Ammon's horn (tissue), 1 donor: ENCODE measurements around the gene FBXO3.

Experiments
- DNase-seq: peaks from one replicate; pipeline ENCODE4 v3.0.0-alpha.2; 2016; ENCODE audit warnings: low spot score

Gene FBXO3

DNA sequence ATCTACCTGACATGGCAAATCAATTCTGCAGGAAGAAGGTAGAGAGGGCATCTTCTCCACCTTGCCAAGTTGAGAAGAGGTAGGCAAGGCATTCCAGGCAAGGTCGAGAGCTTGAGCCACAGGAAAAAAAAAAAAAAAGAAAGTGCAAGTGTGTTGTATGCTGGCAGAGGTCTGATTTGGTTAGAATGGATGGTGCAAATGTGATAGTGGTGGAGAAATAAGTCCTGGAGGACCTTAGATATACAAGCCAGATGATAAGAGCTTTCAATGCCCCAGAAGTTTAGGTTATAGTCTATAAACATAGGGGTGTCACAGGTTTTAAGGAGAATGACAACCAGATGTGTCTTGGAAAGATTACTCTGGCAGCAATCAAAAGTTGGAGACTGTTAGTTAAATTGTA lies 1.4 kb downstream of the FBXO3 start:
- no peak for DNase-seq

DNA sequence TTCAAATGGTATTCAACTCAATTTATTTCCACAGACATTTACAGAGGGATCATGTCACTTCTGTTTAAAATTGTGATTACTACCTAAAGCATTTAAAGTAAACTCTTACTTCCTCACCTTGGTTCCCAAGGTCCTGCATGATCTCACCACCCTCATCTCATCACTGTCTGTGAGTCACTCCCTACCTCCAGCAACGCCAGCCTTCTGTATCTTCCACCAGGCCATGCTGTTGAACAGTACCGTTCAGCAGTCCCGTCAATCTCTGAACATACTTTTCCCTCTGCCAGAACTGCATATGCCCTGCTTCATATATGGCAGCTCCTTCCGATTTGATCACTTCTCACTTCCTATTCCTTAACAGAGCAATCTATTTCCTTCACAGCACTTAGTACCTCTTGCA lies 2.0 kb downstream of the FBXO3 start:
- DNase-seq, result no peak

DNA sequence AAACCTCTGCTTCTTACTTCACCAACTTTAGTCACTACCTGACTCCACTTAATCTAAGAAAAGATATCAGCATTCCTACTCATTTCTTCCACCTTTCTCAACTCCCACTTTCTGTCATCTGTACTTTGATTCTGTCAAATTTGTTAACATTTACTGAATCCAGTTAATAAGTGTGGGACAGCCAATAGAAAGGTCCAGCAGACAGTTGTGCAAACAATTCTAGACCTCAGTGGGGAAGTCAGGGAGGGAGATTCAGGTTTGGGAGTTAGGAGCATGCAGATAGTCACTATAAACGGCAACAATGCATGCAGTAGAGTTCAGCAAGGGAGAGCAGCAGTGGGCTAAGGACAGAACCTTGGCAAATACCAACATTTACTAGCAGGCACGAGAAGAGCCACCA lies 4.1 kb downstream of the FBXO3 start:
- DNase-seq, result no peak

DNA sequence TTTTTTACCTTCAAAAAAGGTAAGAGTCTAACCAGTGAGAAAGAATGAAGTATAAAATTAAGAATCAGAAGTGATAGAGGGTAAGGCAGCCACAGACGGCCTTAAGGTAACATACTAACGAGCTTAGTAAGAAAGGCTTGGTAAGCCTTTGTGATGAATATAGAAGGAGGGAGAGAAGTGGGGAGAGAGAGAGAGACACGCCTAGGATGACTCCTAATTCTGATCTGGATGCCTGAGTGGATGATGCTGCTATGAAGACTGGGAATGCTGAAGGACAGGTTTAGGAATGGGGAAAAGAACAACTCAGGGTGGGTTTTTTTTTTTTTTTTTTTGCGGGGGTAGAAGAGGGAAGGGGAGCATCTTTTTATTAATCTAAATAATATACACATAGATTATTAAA lies 4.8 kb downstream of the FBXO3 start:
- no peak for DNase-seq

DNA sequence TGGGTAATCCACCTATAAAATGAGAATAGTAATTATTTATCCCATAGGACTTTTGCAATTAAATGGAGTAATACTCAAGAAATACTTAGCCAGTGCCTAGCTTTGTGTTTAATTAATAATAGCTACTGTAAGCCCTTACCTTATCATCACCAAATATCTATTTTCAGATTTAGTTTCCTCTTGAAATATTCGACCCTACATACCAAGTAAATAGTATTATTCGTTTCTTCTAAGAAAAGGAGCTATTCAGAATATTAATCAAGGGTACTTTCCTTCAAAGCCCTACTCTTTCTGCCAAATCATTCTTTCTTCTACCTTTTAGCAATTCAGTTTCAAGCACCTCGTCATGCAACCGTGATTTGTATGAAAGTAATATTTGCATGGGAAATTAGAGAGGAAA lies 6.7 kb downstream of the FBXO3 start:
- no peak for DNase-seq

DNA sequence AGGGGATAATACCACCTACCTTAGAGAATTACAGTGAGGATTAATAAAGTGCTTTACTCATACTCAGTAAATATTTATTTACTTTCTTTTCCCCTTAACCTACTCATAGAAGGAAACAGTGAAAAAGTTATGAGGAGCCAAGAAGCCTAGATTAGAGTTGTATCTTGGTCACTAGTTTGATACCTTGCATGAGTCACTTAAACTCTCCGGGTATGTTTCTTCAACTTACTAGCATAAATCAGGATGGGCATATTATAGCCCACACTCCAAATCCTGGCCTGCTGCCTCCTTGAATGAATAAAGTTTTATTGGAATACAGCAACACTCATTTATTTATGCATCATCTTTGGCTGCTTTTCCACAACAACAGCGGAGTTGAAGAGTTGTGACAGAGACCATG lies 8.2 kb downstream of the FBXO3 start:
- no peak for DNase-seq

DNA sequence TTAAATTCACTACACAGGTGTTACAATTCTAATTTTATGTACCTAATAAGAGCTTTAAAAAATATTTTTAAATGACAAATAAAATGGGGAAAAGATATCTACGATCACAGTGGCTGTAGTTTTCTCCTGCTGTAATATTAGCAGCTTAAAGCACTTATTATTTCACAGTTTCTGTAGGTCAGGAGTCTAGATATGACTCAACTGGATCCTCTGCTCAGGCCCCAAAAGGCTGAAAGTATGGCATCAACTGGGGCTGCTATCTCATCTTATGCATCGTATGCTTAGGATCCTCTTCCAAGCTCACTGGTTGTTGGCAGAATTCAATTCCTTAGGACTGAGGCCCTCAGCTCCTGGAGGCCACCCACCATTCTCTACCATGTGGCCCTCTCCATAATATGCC lies 12.8 kb downstream of the FBXO3 start:
- no peak for DNase-seq

DNA sequence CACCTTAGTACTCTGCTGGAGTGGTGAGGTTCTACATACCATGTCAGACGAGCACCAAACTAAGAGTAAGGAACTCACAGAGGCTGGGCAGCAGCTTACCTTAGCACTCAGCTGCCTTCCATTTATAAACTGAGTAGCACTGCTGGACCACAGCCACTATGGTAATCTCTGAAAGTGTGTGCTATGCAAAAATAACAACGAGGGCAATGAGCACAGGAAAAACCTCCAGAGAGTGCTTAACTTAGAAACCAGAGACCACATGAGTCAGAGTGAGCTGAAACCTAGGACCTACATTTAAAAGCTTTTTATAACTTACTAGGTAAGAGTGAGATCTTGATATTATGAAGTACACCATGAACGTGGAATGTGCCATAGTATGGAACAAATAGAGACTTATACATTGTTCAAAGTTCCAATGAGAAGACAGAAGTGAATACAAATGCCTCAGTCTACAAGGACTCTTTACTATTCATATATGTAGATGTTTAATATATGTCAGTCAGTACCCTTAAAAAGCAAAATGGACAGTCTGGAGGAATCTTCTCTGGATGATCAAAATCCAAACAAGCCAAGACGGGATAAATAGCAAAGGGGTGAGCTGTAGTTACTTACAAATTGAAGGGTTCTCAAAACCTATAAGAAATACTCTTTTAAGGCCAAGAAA lies 20.9 kb downstream of the FBXO3 start:
- DNase-seq, result no peak

DNA sequence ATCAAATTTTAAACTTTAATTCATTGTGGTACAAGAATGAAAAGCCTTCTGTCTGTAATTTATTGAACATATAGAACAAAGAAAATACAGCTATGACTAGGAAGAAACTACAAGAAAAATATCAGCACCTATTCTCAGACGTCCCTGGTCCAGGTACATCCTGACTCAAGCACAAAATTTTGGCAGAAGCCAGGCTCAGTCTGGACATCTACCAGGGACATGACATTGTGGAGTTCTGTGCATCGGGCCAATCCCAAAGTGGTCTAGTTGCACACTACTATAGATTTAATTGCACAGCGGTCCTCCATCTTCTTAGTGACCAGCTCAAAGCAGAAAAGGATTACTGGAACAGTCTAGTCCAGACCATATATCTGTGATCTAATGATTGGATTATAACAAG lies 22.4 kb downstream of the FBXO3 start:
- no peak for DNase-seq

DNA sequence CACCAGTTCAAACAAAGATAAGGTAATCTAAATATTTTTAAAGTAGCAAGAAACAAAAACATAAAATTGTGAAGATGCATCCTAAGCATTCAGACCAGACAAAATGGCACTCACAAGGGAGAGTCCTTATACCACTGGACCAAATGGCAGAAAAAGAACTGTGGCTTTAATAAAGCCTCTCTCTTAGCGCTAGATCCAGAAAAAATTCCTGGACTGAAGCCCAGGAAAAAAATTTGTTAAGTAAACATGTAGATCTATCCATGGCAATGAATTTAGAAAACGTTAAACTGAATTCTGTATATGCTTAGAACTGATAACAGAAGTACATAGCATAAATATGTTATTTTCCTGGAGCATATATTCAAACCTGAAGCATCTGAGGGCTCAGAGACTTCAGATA lies 26.3 kb downstream of the FBXO3 start:
- no peak for DNase-seq

DNA sequence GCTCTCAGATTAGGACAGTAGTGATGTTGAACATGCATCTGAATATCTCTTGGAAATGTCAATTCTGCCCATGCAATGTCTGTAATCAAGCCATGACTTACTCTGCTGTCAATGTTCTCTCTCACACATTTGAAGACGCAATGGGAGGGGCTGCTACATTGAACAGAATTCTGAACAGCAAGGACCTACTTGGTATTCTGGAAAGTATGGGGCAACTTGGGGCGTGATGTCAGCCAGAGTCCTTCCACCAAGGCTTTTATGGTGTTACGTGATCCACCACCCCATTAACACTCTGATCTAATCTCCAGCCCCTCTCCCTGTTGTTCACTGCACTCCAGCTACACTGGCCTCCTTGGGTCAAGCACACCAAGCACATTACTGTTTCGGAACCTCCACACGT lies 31.0 kb downstream of the FBXO3 start:
- DNase-seq, result no peak

DNA sequence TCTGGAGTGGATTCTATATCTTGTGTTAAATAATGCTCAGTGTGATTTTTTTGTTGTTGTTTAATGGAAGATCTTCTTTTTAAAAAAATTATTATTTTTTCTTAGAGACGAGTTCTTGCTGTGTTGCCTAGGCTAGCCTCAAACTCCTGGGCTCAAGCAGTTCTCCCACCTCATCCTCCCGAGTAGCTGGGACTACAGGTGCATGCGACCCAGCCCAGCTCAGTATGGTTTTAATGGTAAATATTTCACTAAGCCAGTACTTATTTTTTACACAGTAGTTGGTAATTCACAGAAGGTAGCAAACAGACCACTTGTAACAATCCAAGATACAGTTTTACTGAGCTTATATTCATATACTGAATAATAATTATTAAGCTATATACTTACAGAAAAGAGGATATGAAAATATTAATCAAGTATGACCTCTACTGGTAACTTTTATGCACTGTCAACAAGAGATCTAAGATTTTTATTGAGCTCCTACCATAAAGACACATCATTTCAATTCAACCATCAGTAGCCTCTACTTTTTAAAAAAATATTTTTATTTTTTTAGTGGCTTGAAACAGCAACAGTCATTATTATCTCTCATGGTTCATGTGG lies 32.0 kb downstream of the FBXO3 start:
- no peak for DNase-seq

DNA sequence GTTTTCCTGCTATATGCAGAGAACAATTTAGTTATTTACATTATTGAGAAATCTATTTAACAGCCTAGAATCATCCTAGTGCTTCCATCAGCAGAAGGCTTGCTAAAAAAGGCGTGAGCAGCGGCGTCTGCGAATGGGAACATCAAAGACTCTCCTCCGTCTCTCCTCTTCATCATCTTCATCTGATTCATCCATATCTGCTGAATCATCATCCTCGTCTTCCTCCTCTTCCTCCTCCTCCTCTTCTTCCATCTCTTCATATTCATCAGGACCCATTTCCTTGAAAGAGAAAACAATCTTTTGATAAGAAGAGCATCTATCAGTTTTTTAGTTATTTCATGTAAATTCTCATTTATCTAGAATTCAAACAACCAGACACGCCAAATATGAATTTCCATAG lies 32.5 kb downstream of the FBXO3 start:
- no peak for DNase-seq

DNA sequence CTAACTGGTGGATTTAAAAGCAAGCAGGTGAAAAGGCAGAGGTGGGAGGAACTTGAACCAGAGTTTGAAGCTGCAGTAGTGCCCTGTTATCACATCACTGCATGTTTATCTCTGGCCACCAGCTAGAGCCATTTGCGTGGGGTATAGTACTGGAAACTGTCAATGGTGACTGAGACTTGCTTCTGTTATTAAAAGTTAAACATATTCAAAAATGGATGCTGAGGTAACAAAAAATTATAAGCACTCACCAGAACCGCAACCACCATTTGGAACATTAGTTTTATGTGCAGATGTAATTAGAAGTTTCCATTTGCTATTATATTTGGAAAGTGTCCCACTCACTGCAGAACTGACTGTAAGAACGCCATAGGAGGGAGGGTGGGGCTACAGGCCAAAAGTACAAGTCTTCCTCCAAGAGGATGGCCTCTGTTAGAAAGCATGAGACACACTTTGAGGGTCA lies 36.9 kb downstream of the FBXO3 start:
- DNase-seq, result no peak

DNA sequence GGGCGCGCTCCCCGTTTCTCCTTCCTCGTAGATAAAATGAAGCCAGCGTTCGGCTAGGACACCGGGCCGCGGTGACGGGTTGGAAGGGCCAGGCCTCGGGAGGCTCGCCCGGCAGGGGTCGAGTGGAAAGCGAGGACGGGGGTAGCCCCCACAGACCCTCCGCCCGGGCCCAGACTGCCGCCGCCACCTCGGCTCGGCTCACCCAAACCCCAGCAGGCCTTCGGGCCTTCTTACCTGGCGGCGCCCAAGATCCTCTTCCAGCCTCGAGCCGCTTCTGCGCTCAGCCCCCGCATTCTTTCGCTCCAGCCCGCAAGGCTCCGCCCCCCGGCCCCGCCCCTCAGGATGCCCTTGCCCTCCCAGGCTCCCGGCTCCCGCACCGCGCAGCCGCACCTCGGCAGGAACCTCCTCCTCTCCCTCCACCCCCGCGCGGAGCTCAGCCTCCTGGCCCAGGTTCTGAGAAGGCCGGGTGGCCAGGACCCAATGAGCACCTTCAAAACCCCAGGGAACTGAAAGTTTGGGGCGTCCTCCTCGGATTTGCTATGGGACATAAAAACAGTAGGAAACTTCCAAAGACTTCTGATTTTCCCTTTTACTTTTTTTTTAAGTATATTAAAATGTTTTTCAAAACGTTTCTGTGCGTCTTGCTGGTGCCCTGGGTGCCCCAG lies 38.0 kb downstream of the FBXO3 start, which contains the start of gene CD59:
TSS of gene CD59 (minus strand) at position 276 of the 665 bp plus-strand sequence. CDS start 13,978 bp downstream, outside the sequence.
- DNase-seq, result peak; percentile 94

DNA sequence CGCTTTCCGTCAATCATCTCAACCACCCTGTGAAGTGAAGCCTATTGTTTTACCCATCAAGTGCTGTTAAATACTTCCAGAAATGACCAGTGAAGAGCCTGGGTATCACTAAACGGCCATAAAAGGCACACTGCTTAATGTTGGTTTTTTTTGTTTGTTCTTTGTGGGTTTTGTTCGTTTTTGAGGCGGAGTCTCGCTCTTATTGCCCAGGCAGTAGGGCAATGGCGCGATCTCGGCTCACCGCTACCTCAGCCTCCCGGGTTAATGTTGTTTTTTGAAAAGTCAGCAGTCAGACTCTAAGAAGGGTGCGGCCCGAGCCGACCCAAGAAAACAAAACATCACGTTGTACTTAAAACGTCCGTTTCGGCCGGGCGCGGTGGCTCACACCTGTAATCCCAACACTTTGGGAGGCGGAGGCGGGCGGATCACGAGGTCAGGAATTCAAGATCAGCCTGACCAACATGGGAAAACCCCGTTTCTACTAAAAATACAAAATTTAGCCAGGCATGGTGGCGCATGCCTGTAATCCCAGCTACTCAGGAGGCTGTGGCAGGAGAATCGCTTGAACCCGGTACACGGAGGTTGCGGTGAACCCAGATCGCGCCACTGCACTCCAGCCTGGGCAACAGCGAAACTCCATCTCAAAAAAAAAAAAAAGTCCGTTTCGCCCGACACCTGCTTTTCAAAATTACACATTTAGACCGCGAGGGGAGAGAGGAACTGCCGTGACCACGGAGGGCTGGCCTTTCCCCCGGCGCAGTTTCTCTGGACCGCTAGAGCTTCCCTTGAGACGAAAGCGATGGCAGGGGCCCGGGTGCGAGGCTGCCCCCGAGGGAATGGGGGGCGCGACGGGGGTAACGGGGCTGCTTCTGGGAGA lies 38.8 kb downstream of the FBXO3 start:
- no peak for DNase-seq

DNA sequence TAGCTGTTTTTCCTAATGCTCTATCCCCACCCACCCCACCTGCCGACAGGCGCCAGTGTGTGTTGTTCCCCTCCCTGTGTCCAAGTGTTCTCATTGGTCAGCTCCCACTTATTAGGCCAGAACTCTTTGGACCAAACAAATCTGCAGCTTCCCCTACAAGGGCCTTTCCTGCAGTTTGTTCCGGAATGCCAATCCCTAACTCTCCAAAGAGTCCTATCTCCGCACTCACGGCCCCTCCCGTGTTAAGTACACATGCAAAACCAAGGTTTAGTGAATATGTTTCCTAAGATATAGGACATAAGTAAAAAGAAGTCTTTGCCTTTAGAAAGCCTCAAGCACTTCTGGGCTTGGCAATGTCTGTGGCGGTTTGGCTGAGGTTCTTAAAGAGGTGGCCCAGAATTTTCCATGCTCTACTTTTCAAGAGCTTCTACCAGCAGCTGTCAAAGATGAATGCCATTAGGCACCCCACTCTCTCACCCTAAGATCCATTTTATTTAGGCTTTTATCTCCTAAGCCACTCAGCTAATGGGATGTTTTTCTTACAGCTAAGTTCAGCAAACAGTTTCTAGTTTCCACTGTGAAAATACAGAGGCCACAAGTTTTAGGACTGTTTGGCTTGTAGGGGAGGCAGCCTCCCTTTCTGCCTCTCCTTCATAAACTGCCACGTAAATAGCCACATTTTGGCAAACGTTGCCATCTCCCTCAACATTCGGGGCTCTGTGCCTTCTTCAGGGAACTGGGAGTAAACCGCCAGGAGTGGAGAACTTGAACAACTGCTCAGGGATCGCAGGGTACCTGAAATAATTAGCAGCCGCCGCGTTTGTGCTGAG lies 39.7 kb downstream of the FBXO3 start:
- peak; percentile 42 for DNase-seq

DNA sequence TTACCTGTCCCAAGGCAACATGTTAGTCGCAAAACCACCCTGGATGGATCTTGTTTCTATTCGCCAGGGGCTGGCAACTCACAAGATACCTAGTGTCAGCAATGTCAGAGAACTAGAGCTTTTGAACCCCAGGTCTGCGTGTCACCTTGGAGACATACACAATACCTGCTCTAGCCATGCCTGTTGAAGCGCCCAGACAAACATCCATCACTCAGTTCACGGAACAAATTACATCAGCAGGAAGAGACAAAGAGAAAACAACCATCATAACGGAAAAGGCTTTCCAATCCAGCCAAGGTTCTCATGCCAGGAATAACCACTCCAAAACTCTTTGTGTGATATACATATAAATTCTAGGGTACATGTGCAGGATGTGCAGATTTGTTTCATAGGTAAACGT lies 40.3 kb downstream of the FBXO3 start:
- no peak for DNase-seq

DNA sequence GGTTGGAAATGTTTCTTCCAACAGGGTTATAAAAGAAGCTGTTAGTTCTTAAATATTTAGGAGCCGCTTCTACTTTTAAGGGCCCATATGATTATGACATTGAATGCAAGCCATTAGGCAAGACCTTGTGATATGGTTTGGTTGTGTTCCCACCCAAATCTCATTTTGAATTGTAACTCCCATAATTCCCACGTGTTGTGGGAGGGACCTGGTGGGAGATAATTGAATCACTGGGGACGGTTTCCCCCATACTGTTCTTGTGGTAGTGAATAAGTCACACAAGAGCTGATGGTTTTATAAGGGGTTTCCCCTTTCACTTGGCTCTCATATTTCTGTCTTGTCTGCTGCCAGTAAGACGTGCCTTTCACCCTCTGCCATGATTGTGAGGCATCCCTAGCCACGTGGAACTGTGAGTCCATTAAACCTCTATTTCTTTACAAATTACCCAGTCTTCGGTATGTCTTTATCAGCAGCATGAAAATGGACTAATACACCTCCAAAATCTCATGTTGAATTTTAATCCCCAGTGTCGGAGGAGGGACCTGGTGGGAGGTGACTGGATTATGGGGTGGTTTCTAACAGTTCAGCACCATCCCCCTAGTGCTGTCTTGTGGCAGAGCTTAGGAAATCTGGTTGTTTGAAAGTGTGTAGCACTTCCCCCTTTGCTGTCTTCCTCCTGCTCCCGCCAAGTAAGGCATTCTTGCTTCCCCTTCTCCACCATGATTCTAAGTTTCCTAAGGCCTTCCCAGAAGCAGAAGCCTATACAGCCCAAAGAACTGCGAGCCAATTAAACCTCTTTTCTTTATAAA lies 42.4 kb downstream of the FBXO3 start:
- peak; percentile 67 for DNase-seq

DNA sequence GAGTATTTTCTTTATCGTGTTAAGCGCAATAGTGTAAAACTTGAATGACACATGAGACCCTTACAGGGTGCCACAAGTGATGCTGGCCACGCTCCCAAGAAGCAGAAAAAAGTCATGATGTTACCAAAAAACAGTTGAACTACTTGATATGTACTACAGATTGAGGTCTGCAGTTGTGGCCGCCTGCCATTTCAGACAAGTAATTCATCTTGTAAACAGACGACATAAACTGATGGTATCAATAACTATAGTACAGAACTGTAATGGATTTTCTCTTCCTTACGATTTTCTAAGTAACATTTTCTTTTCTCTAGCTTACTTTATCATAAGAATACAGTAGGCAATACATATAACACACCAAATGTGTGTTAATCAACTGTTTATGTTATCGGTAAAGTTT lies 43.6 kb downstream of the FBXO3 start:
- no peak for DNase-seq
